GM12878 (cell line): ENCODE results near the gene HDAC5.

Source experiments
- GABPA ChIP-seq: IDR thresholded peaks from 2 replicates; pipeline ENCODE4 v1.6.1; 2014; ENCODE audit warnings: antibody characterized with exemption, low read depth, mild to moderate bottlenecking, inconsistent platforms
- NBN ChIP-seq: fragments of 450-650 bp; IDR thresholded peaks from 2 replicates; pipeline ENCODE4 v1.6.1; 2016
- NFYB ChIP-seq: IDR thresholded peaks from 2 replicates; pipeline ENCODE4 v1.6.1; 2011; ENCODE audit warnings: low read depth, mild to moderate bottlenecking, low read length, improper control_type of control experiment, moderate library complexity; ENCODE audit not compliant: insufficient read depth
- SIN3A ChIP-seq: IDR thresholded peaks from 2 replicates; pipeline ENCODE4 v1.6.1; 2012; ENCODE audit warnings: low read depth, low read length, improper control_type of control experiment
- ZNF592 ChIP-seq: fragments of 450-650 bp; IDR thresholded peaks from 2 replicates; pipeline ENCODE4 v1.6.1; 2017; ENCODE audit warnings: mild to moderate bottlenecking, moderate library complexity

GRCh38 chr17:44109312-44109630, 14.2 kb downstream of the HDAC5 start:
- TF ChIP-seq ZNF592 (no peak), SIN3A (no peak), NBN (no peak), NFYB (no peak), GABPA (no peak)
